ENCODE results near the gene KIF5A.

Gene KIF5A

GRCh38 chr12:57611827-57612710 lies 62.2 kb downstream of the KIF5A start:
- H3K4me1 ChIP-seq (ENCODE audit: insufficient read depth, poor library complexity, severe bottlenecking), result no peaks in the 10 kb centered on the region
- no peak for TF ChIP-seq CTCF (IDR thresholded peaks at IDR 0.05; ENCODE audit: poor library complexity, severe bottlenecking)
- H3K27ac ChIP-seq (ENCODE audit: poor library complexity, severe bottlenecking), result no peak overlapping the region
- no peaks in the 10 kb centered on the region for H3K36me3 ChIP-seq (ENCODE audit: low read depth)
- ATAC-seq (ENCODE audit: low read depth) (no peak), DNase-seq (ENCODE audit: low spot score) (no peak)
- H3K4me3 ChIP-seq (ENCODE audit: severe bottlenecking), result peak overlapping the region; percentile 79
- H3K9me3 ChIP-seq (ENCODE audit: severe bottlenecking), result no peaks in the 10 kb centered on the region
- no peaks in the 10 kb centered on the region for H3K27me3 ChIP-seq (ENCODE audit: insufficient read depth, poor library complexity, severe bottlenecking)

- DNase-seq (ENCODE audit: low spot score) (no peak), ATAC-seq (ENCODE audit: low read depth) (no peak)
- H3K27ac ChIP-seq (ENCODE audit: poor library complexity, severe bottlenecking), result no peak overlapping the region
- TF ChIP-seq CTCF (IDR thresholded peaks at IDR 0.05; ENCODE audit: poor library complexity, severe bottlenecking), result no peak
- H3K9me3 ChIP-seq (ENCODE audit: severe bottlenecking), result no peaks in the 10 kb centered on the region
- H3K4me1 ChIP-seq (ENCODE audit: insufficient read depth, poor library complexity, severe bottlenecking), result no peaks in the 10 kb centered on the region
- H3K4me3 ChIP-seq (ENCODE audit: severe bottlenecking), result no peak overlapping the region
- H3K27me3 ChIP-seq (ENCODE audit: insufficient read depth, poor library complexity, severe bottlenecking), result no peaks in the 10 kb centered on the region
- no peaks in the 10 kb centered on the region for H3K36me3 ChIP-seq (ENCODE audit: low read depth)
These were observed 63.0 kb downstream of the KIF5A start for GRCh38 chr12:57612711-57613426.

GRCh38 chr12:57613427-57614109 lies 63.7 kb downstream of the KIF5A start:
- Histone ChIP-seq H3K27ac (ENCODE audit: poor library complexity, severe bottlenecking) (no peak overlapping the region), H3K4me1 (ENCODE audit: insufficient read depth, poor library complexity, severe bottlenecking) (no peaks in the 10 kb centered on the region), H3K27me3 (ENCODE audit: insufficient read depth, poor library complexity, severe bottlenecking) (no peaks in the 10 kb centered on the region), H3K36me3 (ENCODE audit: low read depth) (no peaks in the 10 kb centered on the region), H3K4me3 (ENCODE audit: severe bottlenecking) (no peak overlapping the region), H3K9me3 (ENCODE audit: severe bottlenecking) (no peaks in the 10 kb centered on the region)
- no peak for TF ChIP-seq CTCF (IDR thresholded peaks at IDR 0.05; ENCODE audit: poor library complexity, severe bottlenecking)
- ATAC-seq (ENCODE audit: low read depth) (no peak), DNase-seq (ENCODE audit: low spot score) (no peak)

GRCh38 chr12:57614178-57614947 lies 64.5 kb downstream of the KIF5A start:
- no peak for ATAC-seq (ENCODE audit: low read depth)
- H3K4me3 ChIP-seq (ENCODE audit: severe bottlenecking), result no peak overlapping the region
- no peaks in the 10 kb centered on the region for H3K4me1 ChIP-seq (ENCODE audit: insufficient read depth, poor library complexity, severe bottlenecking)
- peaks cover 6% of the 10 kb centered on the region for H3K27me3 ChIP-seq (ENCODE audit: insufficient read depth, poor library complexity, severe bottlenecking)
- TF ChIP-seq CTCF (IDR thresholded peaks at IDR 0.05; ENCODE audit: poor library complexity, severe bottlenecking), result no peak
- H3K9me3 ChIP-seq (ENCODE audit: severe bottlenecking), result no peaks in the 10 kb centered on the region
- no peak for DNase-seq (ENCODE audit: low spot score)
- no peaks in the 10 kb centered on the region for H3K36me3 ChIP-seq (ENCODE audit: low read depth)
- no peak overlapping the region for H3K27ac ChIP-seq (ENCODE audit: poor library complexity, severe bottlenecking)

Data from RWPE2 (cell line).